ENCODE data around the gene CCDC141.

DNA sequence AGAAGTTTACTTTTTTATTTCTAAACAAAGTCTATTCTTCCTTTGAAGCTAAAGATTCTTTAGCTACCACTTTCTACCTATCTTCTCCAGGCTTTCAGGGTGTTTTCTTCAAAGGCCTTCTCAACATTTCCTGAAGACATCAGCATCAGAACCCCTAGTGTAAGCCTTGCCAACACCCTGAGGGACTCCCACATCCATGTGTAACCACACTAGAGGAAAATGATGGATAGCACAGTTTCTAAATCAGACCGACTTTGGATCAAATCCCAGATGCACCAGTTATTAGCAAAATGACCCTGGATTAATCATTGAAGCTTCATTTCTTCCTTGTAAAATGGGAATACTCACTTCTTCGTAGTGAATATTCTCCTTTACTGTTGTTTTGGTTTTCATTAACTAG is 238.0 kb downstream of the CCDC141 start:
- TF ChIP-seq, protein P1, sequence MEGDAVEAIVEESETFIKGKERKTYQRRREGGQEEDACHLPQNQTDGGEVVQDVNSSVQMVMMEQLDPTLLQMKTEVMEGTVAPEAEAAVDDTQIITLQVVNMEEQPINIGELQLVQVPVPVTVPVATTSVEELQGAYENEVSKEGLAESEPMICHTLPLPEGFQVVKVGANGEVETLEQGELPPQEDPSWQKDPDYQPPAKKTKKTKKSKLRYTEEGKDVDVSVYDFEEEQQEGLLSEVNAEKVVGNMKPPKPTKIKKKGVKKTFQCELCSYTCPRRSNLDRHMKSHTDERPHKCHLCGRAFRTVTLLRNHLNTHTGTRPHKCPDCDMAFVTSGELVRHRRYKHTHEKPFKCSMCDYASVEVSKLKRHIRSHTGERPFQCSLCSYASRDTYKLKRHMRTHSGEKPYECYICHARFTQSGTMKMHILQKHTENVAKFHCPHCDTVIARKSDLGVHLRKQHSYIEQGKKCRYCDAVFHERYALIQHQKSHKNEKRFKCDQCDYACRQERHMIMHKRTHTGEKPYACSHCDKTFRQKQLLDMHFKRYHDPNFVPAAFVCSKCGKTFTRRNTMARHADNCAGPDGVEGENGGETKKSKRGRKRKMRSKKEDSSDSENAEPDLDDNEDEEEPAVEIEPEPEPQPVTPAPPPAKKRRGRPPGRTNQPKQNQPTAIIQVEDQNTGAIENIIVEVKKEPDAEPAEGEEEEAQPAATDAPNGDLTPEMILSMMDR (IDR thresholded peaks at IDR 0.05; ENCODE audit: low read length) = no peak
- TF ChIP-seq EZH2 (optimal IDR thresholded peaks at IDR 0.05; ENCODE audit: low read depth, low read length) (no peak), EZH2phosphoT487 (IDR thresholded peaks at IDR 0.05; ENCODE audit: low read length) (no peak)

Data from MM.1S (cell line).